ENCODE results near the gene STOX2. TPM values are rescaled to one million over a fixed set of nuclear protein-coding genes. Genes with fewer than 3 reads are reported as not detected.

Gene STOX2
- total RNA-seq, 1 donor from 2014 or later: 11.6 TPM

- Histone ChIP-seq H3K4me1 (peaks cover 30% of the 10 kb centered on the region), H3K9ac (no peak overlapping the region), H4K20me1 (ENCODE audit: low read depth) (peaks cover 6% of the 10 kb centered on the region), H3K27ac (no peak overlapping the region), H3K9me3 (ENCODE audit: low read depth) (no peaks in the 10 kb centered on the region), H3K27me3 (no peaks in the 10 kb centered on the region), H2AFZ (replicated peaks) (no peak overlapping the region), H3K79me2 (ENCODE audit: low read depth) (no peaks in the 10 kb centered on the region), H3K4me3 (no peak overlapping the region), H3K4me2 (no peak overlapping the region), H3F3A (ENCODE audit: low read depth) (peaks cover 19% of the 10 kb centered on the region), H3K36me3 (no peaks in the 10 kb centered on the region)
- no peak for DNase-seq (ENCODE audit: low spot score)
- Mint-ChIP-seq H3K36me3 (peaks cover 21% of the 10 kb centered on the region), H3K4me1 (peaks cover 12% of the 10 kb centered on the region), H3K27ac (no peak overlapping the region), H3K4me3 (no peak overlapping the region), H3K9me3 (no peaks in the 10 kb centered on the region), H3K27me3 (ENCODE audit: insufficient read depth, low read depth) (no peaks in the 10 kb centered on the region)
- TF ChIP-seq CTCF (IDR thresholded peaks at IDR 0.05) (no peak), EZH2 (IDR thresholded peaks at IDR 0.05) (no peak)
These were observed 84.8 kb downstream of the STOX2 start for GRCh38 chr4:183989931-183990330.

GRCh38 chr4:183993676-183994075 is 88.6 kb downstream of the STOX2 start:
- no peak for TF ChIP-seq EZH2 (IDR thresholded peaks at IDR 0.05)
- TF ChIP-seq EZH2phosphoT487 (IDR thresholded peaks at IDR 0.05): no peak
- no peak for TF ChIP-seq CTCF (IDR thresholded peaks at IDR 0.05)
- peaks cover 2% of the 10 kb centered on the region for H4K20me1 ChIP-seq (ENCODE audit: low read depth)
- no peaks in the 10 kb centered on the region for H3K9me3 ChIP-seq (ENCODE audit: low read depth)
- H3K27me3 ChIP-seq: no peaks in the 10 kb centered on the region
- H3K4me3 ChIP-seq: no peak overlapping the region
- Mint-ChIP-seq H3K9me3 (no peaks in the 10 kb centered on the region), H3K4me1 (peaks cover 22% of the 10 kb centered on the region), H3K27me3 (ENCODE audit: insufficient read depth, low read depth) (no peaks in the 10 kb centered on the region), H3K27ac (no peak overlapping the region), H3K36me3 (peaks cover 23% of the 10 kb centered on the region), H3K4me3 (no peak overlapping the region)
- no peak overlapping the region for H3K9ac ChIP-seq
- H3K4me2 ChIP-seq: no peak overlapping the region
- no peaks in the 10 kb centered on the region for H3K79me2 ChIP-seq (ENCODE audit: low read depth)
- H3K36me3 ChIP-seq: no peaks in the 10 kb centered on the region
- H3K4me1 ChIP-seq: peaks cover 10% of the 10 kb centered on the region
- peaks cover 3% of the 10 kb centered on the region for H3F3A ChIP-seq (ENCODE audit: low read depth)
- H3K27ac ChIP-seq: no peak overlapping the region
- no peak overlapping the region for H2AFZ ChIP-seq (replicated peaks)
- DNase-seq (ENCODE audit: low spot score): no peak

- Mint-ChIP-seq H3K36me3 (peaks cover 31% of the 10 kb centered on the region), H3K4me3 (no peak overlapping the region), H3K4me1 (peaks cover 13% of the 10 kb centered on the region), H3K27me3 (ENCODE audit: insufficient read depth, low read depth) (no peaks in the 10 kb centered on the region), H3K9me3 (no peaks in the 10 kb centered on the region), H3K27ac (no peak overlapping the region)
- peaks cover 8% of the 10 kb centered on the region for H3K4me1 ChIP-seq
- no peaks in the 10 kb centered on the region for H4K20me1 ChIP-seq (ENCODE audit: low read depth)
- H3K36me3 ChIP-seq: no peaks in the 10 kb centered on the region
- H3K79me2 ChIP-seq (ENCODE audit: low read depth): no peaks in the 10 kb centered on the region
- no peak for TF ChIP-seq EZH2phosphoT487 (IDR thresholded peaks at IDR 0.05)
- no peak for TF ChIP-seq CTCF (IDR thresholded peaks at IDR 0.05)
- TF ChIP-seq EZH2 (IDR thresholded peaks at IDR 0.05): no peak
- H3K9ac ChIP-seq: no peak overlapping the region
- DNase-seq (ENCODE audit: low spot score): no peak
- no peak overlapping the region for H2AFZ ChIP-seq (replicated peaks)
- H3K27ac ChIP-seq: no peak overlapping the region
- no peaks in the 10 kb centered on the region for H3K9me3 ChIP-seq (ENCODE audit: low read depth)
- no peaks in the 10 kb centered on the region for H3K27me3 ChIP-seq
- H3F3A ChIP-seq (ENCODE audit: low read depth): no peaks in the 10 kb centered on the region
- no peak overlapping the region for H3K4me2 ChIP-seq
- H3K4me3 ChIP-seq: no peak overlapping the region
These were observed 90.5 kb downstream of the STOX2 start for GRCh38 chr4:183995570-183995969.

All from neural progenitor cell (in vitro differentiated cells).